Mammary epithelial cell (primary cell): ENCODE results near the gene ZNF862.

Source experiments
- EZH2 ChIP-seq: IDR thresholded peaks from 2 replicates; pipeline ENCODE4 v1.6.1; 2012; ENCODE audit warnings: low read length, inconsistent platforms, borderline replicate concordance
- TF ChIP-seq, protein P1 (sequence below), 2 donors: IDR thresholded peaks in 1 of 2; conservative IDR thresholded peaks in 1 of 2; 2 replicates each; pipeline ENCODE4 v1.5.1; 2011 to 2012; ENCODE audit warnings: inconsistent platforms in 2 of 2, low read length in 2 of 2, mild to moderate bottlenecking in 2 of 2, control low read depth in 1 of 2, low read depth in 1 of 2; ENCODE audit not compliant: insufficient read depth in 1 of 2; ENCODE audit errors: extremely low read depth in 1 of 2

GRCh38 chr7:149884541-149884940 lies 46.4 kb downstream of the ZNF862 start:
- no peak for TF ChIP-seq EZH2
- TF ChIP-seq, protein P1, sequence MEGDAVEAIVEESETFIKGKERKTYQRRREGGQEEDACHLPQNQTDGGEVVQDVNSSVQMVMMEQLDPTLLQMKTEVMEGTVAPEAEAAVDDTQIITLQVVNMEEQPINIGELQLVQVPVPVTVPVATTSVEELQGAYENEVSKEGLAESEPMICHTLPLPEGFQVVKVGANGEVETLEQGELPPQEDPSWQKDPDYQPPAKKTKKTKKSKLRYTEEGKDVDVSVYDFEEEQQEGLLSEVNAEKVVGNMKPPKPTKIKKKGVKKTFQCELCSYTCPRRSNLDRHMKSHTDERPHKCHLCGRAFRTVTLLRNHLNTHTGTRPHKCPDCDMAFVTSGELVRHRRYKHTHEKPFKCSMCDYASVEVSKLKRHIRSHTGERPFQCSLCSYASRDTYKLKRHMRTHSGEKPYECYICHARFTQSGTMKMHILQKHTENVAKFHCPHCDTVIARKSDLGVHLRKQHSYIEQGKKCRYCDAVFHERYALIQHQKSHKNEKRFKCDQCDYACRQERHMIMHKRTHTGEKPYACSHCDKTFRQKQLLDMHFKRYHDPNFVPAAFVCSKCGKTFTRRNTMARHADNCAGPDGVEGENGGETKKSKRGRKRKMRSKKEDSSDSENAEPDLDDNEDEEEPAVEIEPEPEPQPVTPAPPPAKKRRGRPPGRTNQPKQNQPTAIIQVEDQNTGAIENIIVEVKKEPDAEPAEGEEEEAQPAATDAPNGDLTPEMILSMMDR (conservative IDR thresholded peaks at IDR 0.05 in 1 of 2, IDR thresholded peaks at IDR 0.05 in 1 of 2; ENCODE audit: extremely low read depth in 1 of 2, insufficient read depth in 1 of 2, low read depth in 1 of 2, low read length in 2 of 2): no peak
